A549 (cell line): ENCODE measurements around the gene UPK3A.
"Not testable (repeated sequence)": the region's sequence is repeated elsewhere in the genome, so short reads cannot be mapped to it uniquely, and the experiment has no call there.

Experiments
- EHMT2 ChIP-seq: fragments of 200-600 bp; sonication (generic); IDR thresholded peaks from 2 replicates; pipeline ENCODE4 v1.6.1; 2016; ENCODE audit warnings: antibody characterized with exemption, low read depth, mild to moderate bottlenecking, moderate library complexity
- EP300 ChIP-seq, 2 experiments: fragments of >200 bp; sonication (Bioruptor Twin); formaldehyde crosslinking; IDR thresholded peaks; 2 replicates in 1 of 2; 3 replicates in 1 of 2; pipeline ENCODE4 v1.6.1; 2016 to 2017
- JUNB ChIP-seq: fragments of >200 bp; sonication (Bioruptor Twin); formaldehyde crosslinking; IDR thresholded peaks from 2 replicates; pipeline ENCODE4 v1.6.1; 2016
- NPAS2 ChIP-seq: fragments of 250-450 bp; sonication (Bioruptor Pico); IDR thresholded peaks from 2 replicates; pipeline ENCODE4 v1.8.0; 2022; ENCODE audit warnings: mild to moderate bottlenecking, moderate library complexity, borderline replicate concordance
- POLR2A ChIP-seq: IDR thresholded peaks from 2 replicates; pipeline ENCODE4 v1.6.1; 2012; ENCODE audit warnings: mild to moderate bottlenecking, low read length
- RFX5 ChIP-seq: fragments of 450-650 bp; IDR thresholded peaks from 2 replicates; pipeline ENCODE4 v1.7.1; 2014; ENCODE audit warnings: antibody characterized with exemption, mild to moderate bottlenecking, moderate library complexity
- SMC3 ChIP-seq: fragments of >200 bp; sonication (Bioruptor Twin); formaldehyde crosslinking; IDR thresholded peaks from 3 replicates; pipeline ENCODE4 v1.6.1; 2018; ENCODE audit warnings: inconsistent platforms
- TFCP2L1 ChIP-seq: fragments of 250-450 bp; sonication (Bioruptor Pico); IDR thresholded peaks from 2 replicates; pipeline ENCODE4 v1.5.0; 2021; ENCODE audit warnings: mild to moderate bottlenecking
- ZFP36 ChIP-seq: fragments of 450-650 bp; IDR thresholded peaks from 2 replicates; pipeline ENCODE4 v1.6.1; 2014; ENCODE audit warnings: borderline replicate concordance; ENCODE audit not compliant: partially characterized antibody
- TF ChIP-seq, protein P1 (sequence below): IDR thresholded peaks from 2 replicates; pipeline ENCODE4 v1.6.1; 2012
- TF ChIP-seq, protein P2 (sequence below): fragments of >200 bp; sonication (Bioruptor Twin); formaldehyde crosslinking; IDR thresholded peaks from 3 replicates; pipeline ENCODE4 v1.5.1; 2016
- TF ChIP-seq, protein P3 (sequence below): fragments of 450-650 bp; IDR thresholded peaks from 2 replicates; pipeline ENCODE4 v1.6.1; 2014; ENCODE audit warnings: antibody characterized with exemption
- TF ChIP-seq, protein P4 (sequence below): fragments of 250-450 bp; sonication (Bioruptor Pico); IDR thresholded peaks from 2 replicates; pipeline ENCODE4 v1.5.0; 2020; ENCODE audit warnings: low read depth, mild to moderate bottlenecking, moderate library complexity

DNA sequence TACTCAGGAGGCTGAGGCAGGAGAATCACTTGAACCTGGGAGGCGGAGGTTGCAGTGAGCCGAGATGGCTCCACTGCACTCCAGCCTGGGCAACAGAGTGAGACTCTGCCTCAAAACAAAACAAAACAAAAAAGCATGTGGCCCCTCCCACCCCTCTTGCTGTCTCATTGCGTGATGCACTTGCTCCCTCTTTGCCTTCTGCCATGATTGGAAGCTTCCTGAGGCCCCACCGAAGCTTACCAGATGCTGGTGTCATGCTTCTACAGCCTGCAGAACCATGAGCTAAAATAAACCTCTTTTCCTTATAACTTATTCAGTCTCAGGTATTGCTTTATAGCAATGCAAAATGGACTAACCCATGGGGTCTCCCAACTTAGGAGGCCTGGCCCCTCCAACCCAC, 26.8 kb upstream of the UPK3A start:
- not testable (repeated sequence) for TF ChIP-seq TFCP2L1 (CRISPR knock-in tag); EHMT2; EP300 (IDR thresholded peaks at IDR 0.05); JUNB; RFX5; POLR2A; SMC3; ZFP36; NPAS2 (CRISPR knock-in tag)
- TF ChIP-seq, protein P1, sequence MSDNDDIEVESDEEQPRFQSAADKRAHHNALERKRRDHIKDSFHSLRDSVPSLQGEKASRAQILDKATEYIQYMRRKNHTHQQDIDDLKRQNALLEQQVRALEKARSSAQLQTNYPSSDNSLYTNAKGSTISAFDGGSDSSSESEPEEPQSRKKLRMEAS = not testable (repeated sequence)
- TF ChIP-seq, protein P2, sequence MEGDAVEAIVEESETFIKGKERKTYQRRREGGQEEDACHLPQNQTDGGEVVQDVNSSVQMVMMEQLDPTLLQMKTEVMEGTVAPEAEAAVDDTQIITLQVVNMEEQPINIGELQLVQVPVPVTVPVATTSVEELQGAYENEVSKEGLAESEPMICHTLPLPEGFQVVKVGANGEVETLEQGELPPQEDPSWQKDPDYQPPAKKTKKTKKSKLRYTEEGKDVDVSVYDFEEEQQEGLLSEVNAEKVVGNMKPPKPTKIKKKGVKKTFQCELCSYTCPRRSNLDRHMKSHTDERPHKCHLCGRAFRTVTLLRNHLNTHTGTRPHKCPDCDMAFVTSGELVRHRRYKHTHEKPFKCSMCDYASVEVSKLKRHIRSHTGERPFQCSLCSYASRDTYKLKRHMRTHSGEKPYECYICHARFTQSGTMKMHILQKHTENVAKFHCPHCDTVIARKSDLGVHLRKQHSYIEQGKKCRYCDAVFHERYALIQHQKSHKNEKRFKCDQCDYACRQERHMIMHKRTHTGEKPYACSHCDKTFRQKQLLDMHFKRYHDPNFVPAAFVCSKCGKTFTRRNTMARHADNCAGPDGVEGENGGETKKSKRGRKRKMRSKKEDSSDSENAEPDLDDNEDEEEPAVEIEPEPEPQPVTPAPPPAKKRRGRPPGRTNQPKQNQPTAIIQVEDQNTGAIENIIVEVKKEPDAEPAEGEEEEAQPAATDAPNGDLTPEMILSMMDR = not testable (repeated sequence)
- TF ChIP-seq, protein P3, sequence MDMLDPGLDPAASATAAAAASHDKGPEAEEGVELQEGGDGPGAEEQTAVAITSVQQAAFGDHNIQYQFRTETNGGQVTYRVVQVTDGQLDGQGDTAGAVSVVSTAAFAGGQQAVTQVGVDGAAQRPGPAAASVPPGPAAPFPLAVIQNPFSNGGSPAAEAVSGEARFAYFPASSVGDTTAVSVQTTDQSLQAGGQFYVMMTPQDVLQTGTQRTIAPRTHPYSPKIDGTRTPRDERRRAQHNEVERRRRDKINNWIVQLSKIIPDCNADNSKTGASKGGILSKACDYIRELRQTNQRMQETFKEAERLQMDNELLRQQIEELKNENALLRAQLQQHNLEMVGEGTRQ = not testable (repeated sequence)
- TF ChIP-seq, protein P4, sequence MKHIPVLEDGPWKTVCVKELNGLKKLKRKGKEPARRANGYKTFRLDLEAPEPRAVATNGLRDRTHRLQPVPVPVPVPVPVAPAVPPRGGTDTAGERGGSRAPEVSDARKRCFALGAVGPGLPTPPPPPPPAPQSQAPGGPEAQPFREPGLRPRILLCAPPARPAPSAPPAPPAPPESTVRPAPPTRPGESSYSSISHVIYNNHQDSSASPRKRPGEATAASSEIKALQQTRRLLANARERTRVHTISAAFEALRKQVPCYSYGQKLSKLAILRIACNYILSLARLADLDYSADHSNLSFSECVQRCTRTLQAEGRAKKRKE (CRISPR knock-in tag) = not testable (repeated sequence)
